T-helper 1 cell treated with Interleukin-12 subunit alpha and Interleukin-12 subunit beta and Interleukin-4 antibody, amounts not matched to agents 30 ng/mL and 1 ng/mL, for 36 hours (primary cell): ENCODE measurements around the gene GABRR2. TPM values are rescaled to one million over a fixed set of nuclear protein-coding genes. Genes with fewer than 3 reads are reported as not detected.

Source experiments
- intact Hi-C: fragments of 100-400 bp; cut with micrococcal nuclease; formaldehyde crosslinking; loops from one replicate; pipeline ENCODE4 v1.15.1; 2024
- total RNA-seq: library from RNA; stranded (reverse); gene quantifications from 2 replicates; pipeline ENCODE4 v1.2.3, GENCODE V29; 2022

Gene GABRR2
- total RNA-seq, 1 donor from 2014 or later, result 1.4 TPM

DNA sequence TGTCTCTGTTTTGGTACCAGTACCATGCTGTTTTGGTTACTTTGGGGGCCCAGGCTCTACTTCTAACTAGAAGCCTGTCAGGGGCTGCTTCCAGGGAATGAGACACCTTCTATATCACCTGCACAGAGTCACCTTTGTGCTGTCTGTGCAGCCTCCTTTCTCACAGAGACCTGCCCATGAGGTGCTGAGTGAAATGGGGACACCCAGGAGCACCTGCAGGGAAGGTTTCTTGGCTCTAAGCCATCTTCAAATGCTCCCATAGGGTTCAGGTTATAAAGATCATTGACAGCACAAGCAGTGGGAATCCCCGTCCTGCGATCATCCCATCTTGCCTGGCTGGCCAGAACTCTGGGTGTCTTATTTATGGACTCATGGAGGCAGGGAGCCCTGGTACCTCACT, 19.1 kb downstream of the GABRR2 start:
- intact Hi-C loops, result loop anchor here (5.0 kb wide), 3 partner anchors 301 to 991 kb away; partner anchors contain the start of gene LYRM2

- intact Hi-C loops, result loop anchor here (5.0 kb wide), 3 partner anchors 302 to 992 kb away; partner anchors contain the start of gene LYRM2
These were observed 20.0 kb downstream of the GABRR2 start for GRCh38 chr6:89295116-89295515.

GRCh38 chr6:89291256-89291819, 23.8 kb downstream of the GABRR2 start:
- intact Hi-C loops, result no loop called here

GRCh38 chr6:89290401-89291155, 24.5 kb downstream of the GABRR2 start:
- intact Hi-C loops, result no loop called here

- intact Hi-C loops, result no loop called here
These were observed 25.4 kb downstream of the GABRR2 start for GRCh38 chr6:89289710-89290109.

GRCh38 chr6:89287351-89288028, 27.6 kb downstream of the GABRR2 start:
- intact Hi-C loops, result no loop called here

DNA sequence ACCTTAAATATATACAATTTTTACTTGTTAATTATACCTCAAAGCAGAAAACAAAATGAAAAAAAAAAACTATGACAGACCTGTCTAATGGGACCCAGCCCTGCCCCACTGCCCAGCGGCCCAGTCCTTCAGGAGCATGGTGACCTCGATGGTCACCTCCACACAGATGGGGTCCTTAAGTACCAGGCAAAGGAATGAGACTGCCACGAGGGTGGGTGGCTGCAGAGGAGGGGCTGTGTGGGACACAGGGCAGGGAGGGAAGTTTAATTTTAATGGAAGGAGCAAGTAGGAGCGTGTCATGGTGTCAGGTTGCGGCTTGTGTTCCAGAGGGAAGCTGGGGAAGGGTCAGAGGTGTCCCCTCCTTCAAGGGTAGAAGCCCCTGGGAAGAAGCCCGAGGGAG, 28.6 kb downstream of the GABRR2 start:
- intact Hi-C loops, result no loop called here

GRCh38 chr6:89284963-89285735, 29.9 kb downstream of the GABRR2 start:
- intact Hi-C loops, result loop anchor here (5.0 kb wide), 1 partner anchor 67 kb away; the partner anchor contains the start of gene UBE2J1

- intact Hi-C loops, result loop anchor here (5.0 kb wide), 1 partner anchor 68 kb away; the partner anchor contains the start of gene UBE2J1
These were observed 31.0 kb downstream of the GABRR2 start for GRCh38 chr6:89284081-89284480.

DNA sequence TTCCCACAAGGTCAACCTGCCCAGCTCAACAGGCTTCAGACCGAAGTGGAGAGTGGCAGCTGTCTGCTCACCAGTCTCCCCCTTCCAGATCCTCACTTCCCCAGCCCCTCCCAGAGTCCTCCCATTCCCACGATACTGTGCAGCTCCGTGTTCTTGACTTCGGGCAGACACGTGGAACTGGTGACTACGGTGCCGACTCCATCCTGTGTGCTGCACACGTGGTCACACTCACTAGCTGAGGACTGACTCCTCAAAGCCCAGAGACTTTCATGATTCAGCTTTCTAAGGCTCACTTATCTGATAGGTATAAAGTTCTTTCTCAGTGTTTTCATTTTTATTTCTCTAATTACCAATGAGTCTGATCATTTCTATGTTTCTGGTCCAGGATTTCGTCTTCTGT, 32.4 kb downstream of the GABRR2 start:
- intact Hi-C loops, result loop anchor here (5.0 kb wide), 1 partner anchor 70 kb away; the partner anchor contains the start of gene UBE2J1

- intact Hi-C loops, result loop anchor here (2.0 to 5.0 kb wide), 2 partner anchors 70 to 91 kb away; partner anchors contain the start of gene UBE2J1
These were observed 33.3 kb downstream of the GABRR2 start for GRCh38 chr6:89281779-89282246.

GRCh38 chr6:89278956-89279355, 36.1 kb downstream of the GABRR2 start:
- intact Hi-C loops, result no loop called here

DNA sequence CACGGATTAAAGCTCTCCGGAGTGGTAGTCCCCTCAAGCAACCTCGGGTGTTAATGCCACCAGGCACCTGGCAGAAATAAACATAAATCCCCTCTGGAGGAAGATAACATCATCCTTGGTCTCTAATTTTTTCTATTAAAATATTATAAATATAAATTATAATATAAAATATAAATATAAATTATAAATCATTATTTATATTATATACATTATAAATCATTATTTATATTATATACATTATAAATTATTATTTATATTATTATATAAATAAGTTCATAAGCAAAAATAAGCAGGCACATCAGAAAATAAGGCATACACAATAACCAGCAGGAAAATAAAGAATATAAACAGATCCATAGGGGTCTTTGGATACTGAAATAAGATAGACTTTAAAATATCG, 39.2 kb downstream of the GABRR2 start:
- intact Hi-C loops, result no loop called here

DNA sequence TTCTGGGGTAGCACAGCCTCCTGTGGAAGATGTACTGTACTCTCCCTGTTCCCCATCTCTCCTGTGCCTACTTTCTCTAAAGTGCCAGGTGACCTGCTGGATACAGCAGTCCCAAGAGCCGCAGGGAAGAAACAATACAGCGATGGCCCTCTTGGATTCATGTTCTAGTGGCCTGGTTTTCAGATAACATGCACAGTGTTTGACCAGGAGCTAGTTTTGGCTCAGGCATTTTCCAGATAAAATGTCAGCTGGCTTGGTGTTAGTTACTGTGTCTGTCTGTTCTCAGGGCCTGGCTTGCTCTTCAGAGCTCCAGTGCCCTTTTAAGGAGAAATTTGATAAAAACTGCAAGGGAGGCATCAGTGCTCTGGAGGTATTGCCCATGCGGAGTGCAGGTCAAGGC, 41.3 kb downstream of the GABRR2 start:
- intact Hi-C loops, result no loop called here

- intact Hi-C loops, result no loop called here
These were observed 42.5 kb downstream of the GABRR2 start for GRCh38 chr6:89272596-89272995.

DNA sequence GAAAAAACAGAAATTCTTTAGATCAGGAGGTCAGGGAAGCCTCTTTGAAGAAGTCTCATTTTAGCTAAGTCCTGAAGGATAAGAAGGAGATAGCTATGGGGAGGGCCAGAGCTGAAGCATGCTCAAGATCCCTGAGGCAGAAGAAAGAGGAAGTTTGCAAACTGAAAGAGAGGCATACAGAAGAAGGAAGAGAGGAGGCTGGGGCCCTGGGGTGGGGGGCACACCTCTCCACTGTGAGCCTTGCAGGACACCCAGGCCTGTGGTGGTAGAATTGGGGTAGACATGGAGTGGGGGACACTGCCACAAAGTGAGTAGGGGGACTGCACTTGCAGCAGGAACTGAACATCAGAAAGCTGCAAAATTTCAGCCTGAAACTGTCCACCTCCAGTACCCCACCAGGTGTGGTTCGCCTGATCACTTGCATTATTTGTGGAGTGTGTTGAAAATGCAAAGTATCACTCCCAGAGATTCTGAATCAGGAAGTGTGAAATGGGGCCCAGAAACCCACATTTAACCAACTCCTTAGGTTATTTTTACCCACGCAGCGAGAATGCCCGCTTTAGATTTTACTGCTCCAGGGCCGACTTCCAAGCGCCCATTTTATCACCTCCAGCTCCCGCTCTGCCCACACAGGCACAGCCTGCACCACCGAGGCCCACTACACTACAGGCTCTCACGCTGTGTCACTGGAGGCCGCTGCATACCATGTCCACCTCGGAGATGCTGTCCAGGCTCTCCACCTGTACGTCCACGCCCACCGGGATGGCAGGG, 44.0 kb downstream of the GABRR2 start:
- intact Hi-C loops, result no loop called here

- intact Hi-C loops, result no loop called here
These were observed 45.1 kb downstream of the GABRR2 start for GRCh38 chr6:89269981-89270380.

GRCh38 chr6:89269252-89269651, 45.8 kb downstream of the GABRR2 start:
- intact Hi-C loops, result no loop called here

DNA sequence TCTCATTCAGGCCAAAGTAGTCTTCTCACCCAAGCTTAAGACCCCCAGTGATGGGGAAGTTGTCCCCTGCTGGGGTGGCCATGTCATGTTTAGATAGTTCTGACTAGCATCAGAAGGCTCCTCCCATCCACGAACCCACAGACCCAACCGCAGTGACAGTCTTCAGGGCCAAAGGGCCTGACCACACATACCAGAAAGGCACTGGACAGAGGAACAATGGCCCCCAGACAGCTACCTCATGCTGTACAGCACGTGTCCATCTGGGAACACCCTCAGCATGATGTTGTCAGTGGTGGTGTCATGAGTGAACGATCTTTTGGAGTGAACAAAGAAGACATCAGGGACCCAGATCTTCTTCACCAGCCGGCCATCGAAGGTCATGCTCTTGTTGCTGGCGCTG, 46.3 kb downstream of the GABRR2 start:
- intact Hi-C loops, result no loop called here

GRCh38 chr6:89267918-89268317, 47.2 kb downstream of the GABRR2 start:
- intact Hi-C loops, result no loop called here
